Neural cell (in vitro differentiated cells): ENCODE data around the gene KLC1. TPM values are rescaled to one million over a fixed set of nuclear protein-coding genes. Genes with fewer than 3 reads are reported as not detected.

Experiments
- H2AFZ ChIP-seq: fragments of 200-600, 300-800 bp; sonication (generic), shearing (Covaris generic); 2 replicates; pipeline ENCODE4 v1.6.0; 2014; ENCODE audit warnings: low read depth, mild to moderate bottlenecking, antibody characterized with exemption, low read length, moderate library complexity
- H3F3A ChIP-seq: fragments of 200-600 bp; shearing (Covaris generic); 2 replicates; pipeline ENCODE4 v1.6.1; 2016; ENCODE audit warnings: mild to moderate bottlenecking, moderate library complexity, mixed read lengths, antibody characterized with exemption, low read length; ENCODE audit not compliant: insufficient read depth, poor library complexity, severe bottlenecking
- H3K27ac ChIP-seq: fragments of 200-600, 300-800 bp; sonication (generic), shearing (Covaris generic); 2 replicates; pipeline ENCODE4 v1.5.1; 2014; ENCODE audit warnings: mild to moderate bottlenecking, low read length, moderate library complexity
- H3K27me3 ChIP-seq: fragments of 300-800, 200-600 bp; sonication (generic), shearing (Covaris generic); 2 replicates; pipeline ENCODE4 v1.6.0; 2014; ENCODE audit warnings: mild to moderate bottlenecking, low read depth, low read length, moderate library complexity; ENCODE audit not compliant: insufficient read depth
- H3K36me3 ChIP-seq: fragments of 300-800, 200-600 bp; sonication (generic), shearing (Covaris generic); 2 replicates; pipeline ENCODE4 v1.5.1; 2014; ENCODE audit warnings: mild to moderate bottlenecking, antibody characterized with exemption, low read length, moderate library complexity; ENCODE audit not compliant: insufficient read depth
- H3K4me2 ChIP-seq: fragments of 300-800, 200-600 bp; sonication (generic), shearing (Covaris generic); 2 replicates; pipeline ENCODE4 v1.6.0; 2014; ENCODE audit warnings: mild to moderate bottlenecking, low read length
- H3K4me3 ChIP-seq: fragments of 300-800, 200-600 bp; sonication (generic), shearing (Covaris generic); 2 replicates; pipeline ENCODE4 v1.5.1; 2014; ENCODE audit warnings: mild to moderate bottlenecking, low read length, moderate library complexity
- H3K79me2 ChIP-seq: fragments of 200-600 bp; shearing (Covaris generic); replicated peaks from 2 replicates; pipeline ENCODE4 v1.6.0; 2014; ENCODE audit warnings: mild to moderate bottlenecking, low read length, moderate library complexity; ENCODE audit not compliant: insufficient read depth
- H3K9ac ChIP-seq: fragments of 300-800, 200-600 bp; sonication (generic), shearing (Covaris generic); 2 replicates; pipeline ENCODE4 v1.6.1; 2016; ENCODE audit warnings: mild to moderate bottlenecking, low read length, mixed read lengths
- H3K9me2 ChIP-seq: fragments of 200-600 bp; shearing (Covaris generic); 2 replicates; pipeline ENCODE4 v1.6.1; 2016; ENCODE audit warnings: mild to moderate bottlenecking, low read length, mixed read lengths; ENCODE audit not compliant: insufficient read depth
- H3K9me3 ChIP-seq: fragments of 200-600, 300-800 bp; sonication (generic), shearing (Covaris generic); 2 replicates; pipeline ENCODE4 v1.6.1; 2016; ENCODE audit warnings: mild to moderate bottlenecking, mixed run types, low read length, moderate library complexity, mixed read lengths
- H4K20me1 ChIP-seq: fragments of 200-600 bp; shearing (Covaris generic); 2 replicates; pipeline ENCODE4 v1.6.1; 2016; ENCODE audit warnings: mild to moderate bottlenecking, mixed run types; ENCODE audit not compliant: insufficient read depth
- CTCF ChIP-seq: fragments of 450-650 bp; IDR thresholded peaks from 2 replicates; pipeline ENCODE4 v1.5.1; 2014; ENCODE audit warnings: antibody characterized with exemption, mild to moderate bottlenecking, moderate library complexity; ENCODE audit not compliant: poor library complexity, severe bottlenecking
- EP300 ChIP-seq: fragments of 450-650 bp; conservative IDR thresholded peaks from 2 replicates; pipeline ENCODE4 v1.6.1; 2014; ENCODE audit warnings: antibody characterized with exemption, mild to moderate bottlenecking, moderate library complexity; ENCODE audit not compliant: poor library complexity, severe bottlenecking
- EZH2 ChIP-seq: fragments of 200-600, 300-800 bp; shearing (Covaris generic), sonication (generic); IDR thresholded peaks from 2 replicates; pipeline ENCODE4 v1.6.1; 2014; ENCODE audit warnings: antibody characterized with exemption, low read length, borderline replicate concordance, mild to moderate bottlenecking; ENCODE audit not compliant: insufficient read depth, poor library complexity, severe bottlenecking
- MXI1 ChIP-seq: fragments of 450-650 bp; conservative IDR thresholded peaks from 2 replicates; pipeline ENCODE4 v1.6.1; 2014; ENCODE audit warnings: antibody characterized with exemption, mild to moderate bottlenecking; ENCODE audit not compliant: poor library complexity, severe bottlenecking
- POLR2AphosphoS5 ChIP-seq: IDR thresholded peaks from 2 replicates; pipeline ENCODE4 v1.6.1; 2012
- RAD21 ChIP-seq: fragments of 450-650 bp; conservative IDR thresholded peaks from 2 replicates; pipeline ENCODE4 v1.6.1; 2014; ENCODE audit warnings: antibody characterized with exemption, mild to moderate bottlenecking, moderate library complexity
- REST ChIP-seq: IDR thresholded peaks from 2 replicates; pipeline ENCODE4 v1.6.1; 2012; ENCODE audit warnings: borderline replicate concordance
- SMC3 ChIP-seq: fragments of 450-650 bp; conservative IDR thresholded peaks from 2 replicates; pipeline ENCODE4 v1.6.1; 2014; ENCODE audit warnings: antibody characterized with exemption, mild to moderate bottlenecking, moderate library complexity; ENCODE audit not compliant: poor library complexity
- TAF1 ChIP-seq: IDR thresholded peaks from 2 replicates; pipeline ENCODE4 v1.6.1; 2012; ENCODE audit warnings: low read depth
- polyA plus RNA-seq: library from polyadenylated mRNA; depleted of rRNA; stranded (reverse); fragments of >200 nt; gene quantifications from 2 replicates; pipeline ENCODE4 v1.2.3, GENCODE V29; 2014

The KLC1 gene
- polyA plus RNA-seq, 1 donor from 2014 or later = 1,272 TPM

- Histone ChIP-seq H3K4me2 (no peak overlapping the region), H3K9ac (no peak overlapping the region), H3K4me3 (no peak overlapping the region), H3K27ac (no peak overlapping the region), H3K79me2 (no peaks in the 10 kb centered on the region), H3K36me3 (no peaks in the 10 kb centered on the region), H3K27me3 (no peaks in the 10 kb centered on the region), H3F3A (no peaks in the 10 kb centered on the region), H4K20me1 (no peaks in the 10 kb centered on the region), H3K9me3 (no peaks in the 10 kb centered on the region), H3K9me2 (no peaks in the 10 kb centered on the region), H2AFZ (no peak overlapping the region)
- no peak for TF ChIP-seq TAF1
- no peak for TF ChIP-seq REST
- no peak for TF ChIP-seq RAD21
- no peak for TF ChIP-seq SMC3
- no peak for TF ChIP-seq EZH2
- TF ChIP-seq CTCF = no peak
- TF ChIP-seq EP300 = no peak
- TF ChIP-seq POLR2AphosphoS5 = no peak
- TF ChIP-seq MXI1 = no peak
These were observed 107.0 kb downstream of the KLC1 start for GRCh38 chr14:103735815-103736545.

GRCh38 chr14:103736546-103737431 lies 107.8 kb downstream of the KLC1 start:
- H3K4me3 ChIP-seq = no peak overlapping the region
- H3K36me3 ChIP-seq = no peaks in the 10 kb centered on the region
- H3K27ac ChIP-seq = no peak overlapping the region
- H3K27me3 ChIP-seq = no peaks in the 10 kb centered on the region
- TF ChIP-seq EP300 = no peak
- TF ChIP-seq RAD21 = no peak
- TF ChIP-seq POLR2AphosphoS5 = no peak
- TF ChIP-seq MXI1 = no peak
- no peak for TF ChIP-seq SMC3
- TF ChIP-seq REST = no peak
- TF ChIP-seq EZH2 = no peak
- no peak for TF ChIP-seq TAF1
- no peak for TF ChIP-seq CTCF
- H3K9ac ChIP-seq = no peak overlapping the region
- no peak overlapping the region for H2AFZ ChIP-seq
- H3K9me2 ChIP-seq = no peaks in the 10 kb centered on the region
- H4K20me1 ChIP-seq = no peaks in the 10 kb centered on the region
- H3K79me2 ChIP-seq = no peaks in the 10 kb centered on the region
- H3K9me3 ChIP-seq = no peaks in the 10 kb centered on the region
- H3F3A ChIP-seq = no peaks in the 10 kb centered on the region
- no peak overlapping the region for H3K4me2 ChIP-seq
